ENCODE data around the gene HRAS. TPM values are rescaled to one million over a fixed set of nuclear protein-coding genes. Genes with fewer than 3 reads are reported as not detected.

HRAS gene
- polyA plus RNA-seq, 3 donors, result 10.1 to 32.9 (median 10.3) TPM

GRCh38 chr11:553988-554340, 18.6 kb upstream of the HRAS start:
- peaks cover 0 to 2% of the 10 kb centered on the region in 2 donors for H3K36me3 Mint-ChIP-seq
- Histone ChIP-seq H2AFZ (ENCODE audit: insufficient read depth, low read depth, low read length, poor library complexity, severe bottlenecking) (no peak overlapping the region), H3K27me3 (ENCODE audit: control insufficient read depth in 2 of 2, insufficient read depth in 2 of 2, low read length in 2 of 2) (peaks cover 4 to 53% of the 10 kb centered on the region in 2 donors), H3K4me2 (replicated peaks; ENCODE audit: extremely low read depth, low read length, poor library complexity, severe bottlenecking) (no peak overlapping the region), H4K20me1 (ENCODE audit: insufficient read depth, low read length) (no peaks in the 10 kb centered on the region), H3K79me2 (ENCODE audit: insufficient read depth, low read length) (no peaks in the 10 kb centered on the region), H3K27ac (ENCODE audit: low read depth in 1 of 2, low read length in 2 of 2) (no peak overlapping the region), H3K36me3 (replicated peaks in 1 of 2; ENCODE audit: control insufficient read depth in 1 of 2, insufficient read depth in 2 of 2, low read length in 2 of 2) (no peaks in the 10 kb centered on the region), H3K4me3 (replicated peaks in 1 of 3; ENCODE audit: low read depth in 2 of 3, low read length in 3 of 3) (no peak overlapping the region), H3K9ac (ENCODE audit: insufficient read depth, low read length, poor library complexity, severe bottlenecking) (no peak overlapping the region), H3K4me1 (ENCODE audit: control insufficient read depth in 1 of 2, insufficient read depth in 2 of 2, low read length in 2 of 2) (peaks cover 2 to 19% of the 10 kb centered on the region in 2 donors), H3K9me3 (replicated peaks in 1 of 2; ENCODE audit: control insufficient read depth in 1 of 2, insufficient read depth in 1 of 2, low read length in 2 of 2) (peaks cover 0 to 8% of the 10 kb centered on the region in 2 donors)
- H3K27ac Mint-ChIP-seq, result no peak overlapping the region
- no peak overlapping the region for H3K4me3 Mint-ChIP-seq
- 70% methylated on average over 10 of the region's 11 CpGs for WGBS (ENCODE audit: insufficient coverage)
- no peak for TF ChIP-seq CTCF (IDR thresholded peaks at IDR 0.05)
- H3K9me3 Mint-ChIP-seq, result peaks cover 0 to 10% (median 2%) of the 10 kb centered on the region in 7 donors
- peaks cover 29 to 64% (median 44%) of the 10 kb centered on the region in 3 donors for H3K27me3 Mint-ChIP-seq (ENCODE audit: low read depth in 3 of 3)
- DNase-seq, result no peak
- intact Hi-C loops (cut with micrococcal nuclease), result loop anchor here in 1 of 2 donors (2.0 kb wide), 1 partner anchor 169 kb away; no protein-coding TSS in a partner anchor
- H3K4me1 Mint-ChIP-seq, result peaks cover 4% of the 10 kb centered on the region

GRCh38 chr11:553083-553987, 18.0 kb upstream of the HRAS start:
- Histone ChIP-seq H3K4me1 (ENCODE audit: control insufficient read depth in 1 of 2, insufficient read depth in 2 of 2, low read length in 2 of 2) (peaks cover 2 to 19% of the 10 kb centered on the region in 2 donors), H4K20me1 (ENCODE audit: insufficient read depth, low read length) (no peaks in the 10 kb centered on the region), H3K4me3 (replicated peaks in 1 of 3; ENCODE audit: low read depth in 2 of 3, low read length in 3 of 3) (no peak overlapping the region), H3K79me2 (ENCODE audit: insufficient read depth, low read length) (no peaks in the 10 kb centered on the region), H3K27me3 (ENCODE audit: control insufficient read depth in 2 of 2, insufficient read depth in 2 of 2, low read length in 2 of 2) (peaks cover 4 to 46% of the 10 kb centered on the region in 2 donors), H3K4me2 (replicated peaks; ENCODE audit: extremely low read depth, low read length, poor library complexity, severe bottlenecking) (no peak overlapping the region), H2AFZ (ENCODE audit: insufficient read depth, low read depth, low read length, poor library complexity, severe bottlenecking) (no peak overlapping the region), H3K9ac (ENCODE audit: insufficient read depth, low read length, poor library complexity, severe bottlenecking) (no peak overlapping the region), H3K27ac (ENCODE audit: low read depth in 1 of 2, low read length in 2 of 2) (no peak overlapping the region), H3K36me3 (replicated peaks in 1 of 2; ENCODE audit: control insufficient read depth in 1 of 2, insufficient read depth in 2 of 2, low read length in 2 of 2) (no peaks in the 10 kb centered on the region), H3K9me3 (replicated peaks in 1 of 2; ENCODE audit: control insufficient read depth in 1 of 2, insufficient read depth in 1 of 2, low read length in 2 of 2) (peaks cover 0 to 8% of the 10 kb centered on the region in 2 donors)
- Mint-ChIP-seq H3K27ac (no peak overlapping the region), H3K9me3 (peaks cover 0 to 10% (median 0%) of the 10 kb centered on the region in 7 donors), H3K27me3 (ENCODE audit: low read depth in 3 of 3) (peaks cover 25 to 58% (median 38%) of the 10 kb centered on the region in 3 donors), H3K36me3 (peaks cover 0 to 2% of the 10 kb centered on the region in 2 donors), H3K4me3 (peak overlapping the region in 1 of 2 donors; percentile 21), H3K4me1 (peaks cover 4% of the 10 kb centered on the region)
- DNase-seq, result no peak
- TF ChIP-seq CTCF (IDR thresholded peaks at IDR 0.05), result no peak
- intact Hi-C loops (cut with micrococcal nuclease), result loop anchor here in 1 of 2 donors (2.0 kb wide), 1 partner anchor 169 kb away; no protein-coding TSS in a partner anchor
- WGBS (ENCODE audit: insufficient coverage), result 93% methylated on average over 21 of the region's 27 CpGs

Data from CD14-positive monocyte (primary cell).